Hematopoietic multipotent progenitor cell treated with erythropoietin and hydrocortisone succinate and interleukin-3 and kit ligand, for 8 days (in vitro differentiated cells): ENCODE data around the gene ARL16.
A peak's percentile ranks its signal among the peaks of the same experiment; 100 is the strongest.

Experiments
- DNase-seq: peaks from one replicate; pipeline ENCODE4 v3.0.0-alpha.2; 2015

Gene ARL16

DNA sequence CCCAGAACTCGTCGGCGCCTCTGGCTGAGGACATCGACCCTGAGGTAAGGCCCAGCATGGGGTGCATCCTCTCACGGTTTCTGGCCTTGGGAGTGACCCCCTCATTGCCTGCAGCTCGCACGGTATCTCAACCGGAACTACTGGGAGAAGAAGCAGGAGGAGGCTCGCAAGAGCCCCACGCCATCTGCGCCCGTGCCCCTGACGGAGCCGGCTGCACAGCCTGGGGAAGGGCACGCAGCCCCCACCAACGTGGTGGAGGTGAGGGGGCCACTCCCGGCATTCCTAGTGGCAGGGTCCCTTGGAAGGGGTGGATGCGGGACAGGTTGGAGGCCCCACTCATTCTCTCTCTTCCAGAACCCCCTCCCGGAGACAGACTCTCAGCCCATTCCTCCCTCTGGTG, 11.2 kb upstream of the ARL16 start:
- DNase-seq = no peak

DNA sequence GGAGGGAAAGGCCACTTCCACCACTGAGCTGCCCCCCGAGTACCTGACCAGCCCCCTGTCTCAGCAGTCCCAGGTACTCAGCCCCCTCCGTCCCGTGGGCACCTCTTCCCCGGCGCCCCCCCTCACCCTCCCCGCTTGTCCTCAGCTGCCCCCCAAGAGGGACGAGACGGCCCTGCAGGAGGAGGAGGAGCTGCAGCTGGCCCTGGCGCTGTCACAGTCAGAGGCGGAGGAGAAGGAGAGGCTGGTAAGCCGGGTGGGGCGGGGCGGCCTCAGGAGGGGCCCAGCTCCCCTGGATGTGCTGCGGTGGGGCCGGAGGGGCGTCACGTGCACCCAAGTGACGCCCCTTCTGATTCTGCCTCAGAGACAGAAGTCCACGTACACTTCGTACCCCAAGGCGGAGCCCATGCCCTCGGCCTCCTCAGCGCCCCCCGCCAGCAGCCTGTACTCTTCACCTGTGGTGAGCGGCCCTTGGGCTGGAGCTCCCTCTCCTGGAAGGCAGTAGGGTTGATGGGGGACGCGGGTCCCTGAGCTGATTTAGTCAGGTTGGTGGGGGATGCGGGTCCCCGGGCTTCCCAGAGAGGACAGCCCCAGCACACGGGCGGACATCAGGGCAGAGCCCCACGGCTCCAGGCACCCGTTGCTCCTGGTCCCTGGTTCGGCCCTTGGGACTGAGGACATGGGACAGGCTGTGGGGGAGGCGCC, 10.1 kb upstream of the ARL16 start:
- no peak for DNase-seq

DNA sequence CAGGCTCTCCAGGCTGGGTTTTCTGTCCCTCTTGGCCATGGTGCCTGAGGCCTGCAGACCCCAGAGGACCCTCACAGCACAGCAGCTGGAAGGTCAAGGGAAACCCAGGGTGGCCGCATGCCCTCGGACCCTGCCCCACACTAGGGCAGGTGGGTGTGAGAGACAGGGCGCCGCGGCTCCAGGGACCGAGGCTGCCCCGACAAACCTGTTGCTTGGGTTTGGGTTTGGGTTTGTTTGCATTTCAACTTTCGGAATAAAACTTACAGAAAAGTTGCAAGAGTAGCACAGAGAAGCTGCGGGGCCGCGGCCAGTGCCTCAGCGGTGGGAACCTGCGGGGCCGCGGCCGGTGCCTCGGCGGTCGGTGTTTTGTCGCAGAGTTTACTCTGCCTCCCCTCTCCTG, 8.0 kb upstream of the ARL16 start:
- DNase-seq = no peak

DNA sequence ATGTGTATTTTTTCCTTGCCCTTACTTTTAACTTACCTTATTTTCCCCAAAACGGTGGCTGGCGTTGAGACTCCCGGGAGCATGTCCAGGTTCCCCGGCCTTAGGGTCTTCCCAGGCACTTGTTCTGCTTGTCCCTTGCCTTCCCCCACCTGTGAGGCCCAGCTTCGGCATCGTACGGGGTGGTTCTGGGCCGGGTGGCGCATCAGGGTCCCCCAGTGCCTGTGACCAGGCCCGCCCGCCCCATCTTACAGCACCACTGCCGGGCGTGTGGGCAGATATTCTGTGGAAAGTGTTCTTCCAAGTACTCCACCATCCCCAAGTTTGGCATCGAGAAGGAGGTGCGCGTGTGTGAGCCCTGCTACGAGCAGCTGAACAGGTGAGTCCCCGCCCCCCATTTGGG, 7.6 kb upstream of the ARL16 start:
- DNase-seq = no peak

DNA sequence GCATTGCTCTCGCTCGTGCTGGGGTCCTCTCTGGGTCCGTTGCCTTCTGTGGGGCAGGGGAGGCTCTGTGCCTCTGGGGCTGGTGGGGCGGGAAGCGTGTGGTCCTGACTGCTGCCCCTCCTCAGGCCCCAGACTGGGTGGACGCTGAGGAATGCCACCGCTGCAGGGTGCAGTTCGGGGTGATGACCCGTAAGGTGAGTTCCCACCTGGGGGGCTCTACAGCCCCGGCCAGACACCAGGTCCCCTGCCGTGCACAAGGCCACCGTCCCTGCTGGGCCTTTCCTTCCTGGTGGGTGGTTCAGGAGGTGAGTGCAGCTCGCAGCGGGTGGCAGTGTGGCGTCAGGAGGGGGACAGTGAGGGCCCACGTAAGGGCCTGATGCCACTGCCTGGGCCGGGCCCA, 7.0 kb upstream of the ARL16 start:
- no peak for DNase-seq

DNA sequence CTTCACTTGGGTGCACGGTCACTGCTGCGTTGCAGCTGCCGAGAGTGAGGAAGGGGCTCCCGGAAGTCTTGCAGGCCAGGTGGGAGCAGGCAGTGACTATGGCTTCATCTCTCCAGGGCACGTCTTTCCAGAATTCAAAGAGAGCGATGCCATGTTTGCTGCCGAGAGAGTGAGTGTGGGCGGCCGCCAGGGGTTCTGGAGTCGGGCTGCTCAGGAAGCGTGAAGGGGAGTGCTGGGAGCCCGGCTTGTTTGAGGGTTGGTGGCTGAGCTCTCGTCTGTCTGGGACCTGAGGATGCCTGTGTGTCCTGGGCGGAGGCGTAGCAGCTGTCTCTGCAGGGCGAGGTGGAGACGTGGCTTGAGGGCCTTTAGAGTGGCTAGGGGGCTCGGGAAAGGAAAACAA, 6.5 kb upstream of the ARL16 start:
- no peak for DNase-seq

DNA sequence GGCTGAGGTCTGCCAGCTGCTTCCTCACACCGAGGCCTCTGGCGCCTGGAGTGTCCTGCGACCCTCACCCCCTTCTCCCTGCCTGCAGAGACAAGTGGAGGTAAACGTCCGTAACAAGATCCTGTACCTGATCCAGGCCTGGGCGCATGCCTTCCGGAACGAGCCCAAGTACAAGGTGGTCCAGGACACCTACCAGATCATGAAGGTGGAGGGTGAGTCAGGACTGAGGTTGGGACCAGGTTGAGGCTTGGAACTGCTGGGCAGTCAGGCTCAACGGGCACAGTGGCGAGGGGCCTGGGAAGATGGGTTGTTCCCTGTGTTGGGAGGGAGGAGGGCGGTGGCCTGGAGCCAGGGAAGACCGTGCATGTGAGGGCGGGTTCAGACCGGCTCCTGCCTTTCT, 5.0 kb upstream of the ARL16 start:
- no peak for DNase-seq

DNA sequence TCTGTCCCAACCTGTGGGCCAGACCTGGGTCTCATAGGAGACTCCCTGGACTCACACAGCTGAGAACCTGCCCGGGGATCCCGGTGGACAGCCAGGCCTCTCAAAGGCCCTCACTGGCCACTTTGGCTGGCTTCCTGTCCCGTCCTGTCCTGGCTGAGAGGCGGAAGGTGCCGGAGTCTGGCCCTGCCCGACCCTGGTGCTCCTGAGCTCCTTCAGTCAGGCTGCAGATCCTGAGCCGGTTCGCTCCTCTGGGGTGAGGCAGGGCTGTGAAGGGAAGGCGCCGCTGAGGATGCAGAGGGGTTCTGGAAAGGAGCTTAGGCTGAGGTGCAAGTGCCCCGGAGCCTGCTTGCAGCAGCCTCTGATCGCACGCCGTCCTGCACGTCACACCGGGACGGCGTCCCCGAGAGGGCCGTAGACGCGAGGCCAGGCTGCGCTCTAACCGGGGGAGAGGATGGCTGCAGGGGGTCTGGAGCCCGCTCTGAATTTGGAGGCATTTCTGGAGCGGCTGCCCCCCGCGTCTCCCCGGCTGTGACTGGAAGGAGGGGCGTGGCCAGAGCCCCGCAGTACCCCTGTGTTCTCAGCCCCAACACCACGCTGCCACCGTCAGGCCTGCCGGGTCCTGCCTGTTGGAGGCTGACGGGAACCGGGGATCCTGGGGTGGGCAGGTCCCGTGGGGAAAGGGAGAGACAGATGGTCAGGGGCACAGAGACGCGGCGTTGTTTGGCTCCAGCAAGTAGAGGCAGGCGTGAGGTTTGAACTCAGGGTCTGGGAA, 4.4 kb upstream of the ARL16 start:
- DNase-seq = no peak

DNA sequence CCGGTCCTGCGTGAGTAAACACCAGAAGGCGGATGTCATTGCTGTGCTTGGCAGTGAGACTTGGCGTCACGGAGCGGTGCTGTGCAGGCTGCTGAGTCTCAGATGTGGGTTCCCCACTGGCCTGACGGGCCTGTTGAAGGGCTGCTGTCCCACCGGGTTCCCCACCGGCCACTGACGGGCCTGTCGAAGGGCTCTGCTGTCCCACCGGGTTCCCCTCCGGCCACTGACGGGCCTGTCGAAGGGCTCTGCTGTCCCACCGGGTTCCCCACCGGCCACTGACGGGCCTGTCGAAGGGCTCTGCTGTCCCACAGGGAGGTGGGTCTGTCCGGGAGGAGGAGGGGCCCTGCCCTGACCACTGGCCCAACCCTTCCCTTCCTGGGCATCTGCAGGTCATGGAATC, 3.0 kb upstream of the ARL16 start:
- DNase-seq = no peak

DNA sequence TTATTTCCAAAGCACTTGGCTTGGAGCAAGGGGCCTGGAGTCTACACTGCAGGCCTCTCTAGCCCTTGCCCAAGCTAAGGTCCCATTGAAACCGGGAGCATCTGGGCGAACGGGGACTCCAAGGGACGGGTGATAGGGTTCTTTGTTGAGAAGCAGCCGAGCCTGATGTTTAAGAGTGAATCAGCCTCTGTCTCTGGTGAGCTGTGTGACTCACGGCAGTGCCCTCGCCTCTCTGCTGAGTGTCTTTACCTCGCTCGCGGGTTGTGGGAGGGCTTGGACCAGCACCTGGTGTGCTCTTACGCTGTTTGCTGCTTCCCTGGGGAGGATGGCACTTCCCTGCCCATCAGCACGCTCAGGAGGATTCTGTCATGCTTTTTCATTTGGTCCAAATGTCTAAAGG, 1.5 kb upstream of the ARL16 start:
- no peak for DNase-seq

DNA sequence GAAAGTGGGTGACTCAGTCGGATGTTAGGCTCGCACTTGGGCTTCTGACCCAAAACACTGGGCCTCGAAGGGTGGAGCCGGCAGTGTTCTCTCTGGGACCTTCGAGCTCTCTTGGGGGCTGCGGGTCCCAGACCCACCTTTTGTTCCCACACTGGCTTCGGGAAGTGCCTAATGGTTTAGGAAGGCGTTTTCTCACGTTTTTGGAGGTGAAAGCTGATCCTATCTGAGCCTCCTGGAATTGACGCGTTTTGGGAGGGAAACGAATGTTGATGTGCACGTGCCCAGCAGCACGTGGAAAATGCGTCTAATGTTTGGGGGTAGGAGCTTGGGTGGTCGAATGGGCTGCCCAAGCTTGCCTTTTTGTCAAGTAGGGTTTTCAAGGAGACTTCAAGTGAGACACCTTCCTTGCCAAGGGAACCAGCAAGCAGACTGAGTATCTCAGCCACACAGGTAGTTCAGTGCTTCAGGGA, 880 bp upstream of the ARL16 start:
- DNase-seq = peak; percentile 37

DNA sequence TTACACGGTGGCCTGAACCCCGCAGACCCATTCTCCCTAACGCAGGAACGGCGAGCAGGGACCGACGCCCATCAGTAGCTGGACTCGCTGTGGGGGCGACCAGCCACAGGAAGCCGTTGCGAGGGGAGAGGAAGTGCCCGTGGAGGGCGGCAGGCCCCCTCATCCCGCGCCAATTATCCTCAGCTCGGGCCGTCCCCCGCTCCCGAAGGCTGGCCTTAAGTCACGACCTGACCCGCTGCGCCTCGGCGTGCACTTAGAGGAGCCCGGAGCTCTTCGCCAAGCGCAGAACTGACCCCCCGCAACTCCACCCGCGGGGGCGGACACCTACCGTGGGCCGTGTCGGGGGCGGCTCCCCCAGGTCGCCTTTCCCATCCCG, 401 bp downstream of the ARL16 start:
- DNase-seq = peak; percentile 20

DNA sequence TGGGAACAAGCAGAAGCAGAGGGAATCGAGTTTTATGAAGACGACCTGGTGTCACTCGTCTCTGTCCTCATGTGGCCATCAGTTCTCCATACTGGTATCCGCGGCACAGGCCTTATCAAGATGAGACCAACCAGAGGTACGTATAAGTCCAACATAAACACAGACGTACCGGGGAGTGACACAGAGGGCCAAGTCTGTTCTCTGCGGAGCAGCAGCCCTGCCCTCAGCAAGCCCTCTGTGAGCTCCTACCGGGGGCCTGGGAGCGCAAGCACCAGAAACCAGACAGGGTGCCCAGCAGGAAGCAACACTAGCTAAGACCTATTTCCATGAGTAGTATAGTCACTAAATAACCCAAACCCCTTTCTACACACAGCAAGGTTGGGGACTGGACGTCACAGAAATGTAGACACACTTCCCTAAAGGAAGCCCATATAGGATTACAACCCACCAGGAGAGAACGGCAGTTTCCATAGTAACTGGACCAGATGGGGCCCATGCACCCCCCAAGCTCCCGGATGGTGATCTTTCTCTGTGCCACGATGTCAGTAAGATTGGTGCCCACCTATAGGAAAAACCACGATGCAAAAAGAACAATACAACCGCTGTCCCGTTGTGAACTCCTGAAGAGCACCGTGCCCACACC, 911 bp downstream of the ARL16 start:
- DNase-seq = no peak

DNA sequence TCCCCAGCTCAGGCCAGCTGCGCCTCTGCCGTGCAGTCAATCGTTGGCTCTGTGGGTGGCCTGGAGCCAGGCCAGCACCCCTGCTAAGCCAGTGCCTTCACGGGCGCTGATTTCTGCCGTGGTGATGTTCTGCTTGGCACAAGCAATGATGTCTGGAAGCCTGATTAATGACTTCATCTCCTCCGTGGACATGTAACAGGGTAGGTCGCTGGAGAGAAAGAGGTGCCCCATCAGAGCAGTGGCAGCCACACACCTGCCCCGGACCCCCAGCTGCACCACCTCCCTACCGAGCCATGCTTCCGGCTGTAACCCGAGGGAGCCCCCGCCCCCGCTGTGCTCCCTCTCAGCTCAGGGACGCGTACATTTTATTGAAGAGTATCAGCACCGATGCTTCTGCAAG, 1.9 kb downstream of the ARL16 start:
- DNase-seq = no peak

DNA sequence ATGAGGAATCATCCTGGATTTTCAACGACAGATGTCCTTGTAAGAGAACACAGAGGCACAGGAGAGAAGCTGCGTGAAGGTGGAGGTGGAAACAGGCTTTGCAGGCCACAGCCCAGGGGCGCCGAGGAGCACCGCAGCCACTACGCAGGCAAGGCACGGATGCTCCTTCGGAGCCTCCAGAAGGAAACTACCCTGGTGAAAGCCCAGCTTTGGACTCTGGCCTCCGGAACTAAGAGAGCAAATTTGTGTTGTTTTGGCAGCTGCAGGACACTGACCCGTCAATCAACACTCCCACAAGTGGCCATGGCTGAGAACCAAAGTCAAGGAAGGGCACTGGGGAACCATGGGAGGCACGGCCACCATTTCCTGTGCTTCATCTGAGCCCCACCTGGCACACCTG, 3.4 kb downstream of the ARL16 start:
- DNase-seq = no peak

DNA sequence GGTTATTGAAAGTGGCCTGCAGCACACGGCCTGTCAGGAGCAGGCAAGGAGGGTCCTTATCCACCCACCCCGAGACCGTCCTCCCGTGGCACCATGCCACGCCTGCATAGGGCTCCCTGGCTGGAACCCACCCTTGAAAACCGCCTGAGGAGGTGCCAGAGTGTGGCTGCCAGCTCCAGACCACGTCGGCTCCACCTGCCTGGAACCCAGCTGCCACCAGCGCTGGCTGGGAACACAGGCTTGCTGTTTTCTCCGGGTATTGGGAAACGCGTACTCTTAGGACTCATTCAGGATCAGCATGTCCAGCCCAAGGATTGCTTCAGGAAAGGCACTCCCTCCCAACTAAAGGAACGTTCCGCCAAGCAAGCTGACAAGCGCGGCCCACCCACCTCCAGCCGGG, 6.7 kb downstream of the ARL16 start:
- no peak for DNase-seq

DNA sequence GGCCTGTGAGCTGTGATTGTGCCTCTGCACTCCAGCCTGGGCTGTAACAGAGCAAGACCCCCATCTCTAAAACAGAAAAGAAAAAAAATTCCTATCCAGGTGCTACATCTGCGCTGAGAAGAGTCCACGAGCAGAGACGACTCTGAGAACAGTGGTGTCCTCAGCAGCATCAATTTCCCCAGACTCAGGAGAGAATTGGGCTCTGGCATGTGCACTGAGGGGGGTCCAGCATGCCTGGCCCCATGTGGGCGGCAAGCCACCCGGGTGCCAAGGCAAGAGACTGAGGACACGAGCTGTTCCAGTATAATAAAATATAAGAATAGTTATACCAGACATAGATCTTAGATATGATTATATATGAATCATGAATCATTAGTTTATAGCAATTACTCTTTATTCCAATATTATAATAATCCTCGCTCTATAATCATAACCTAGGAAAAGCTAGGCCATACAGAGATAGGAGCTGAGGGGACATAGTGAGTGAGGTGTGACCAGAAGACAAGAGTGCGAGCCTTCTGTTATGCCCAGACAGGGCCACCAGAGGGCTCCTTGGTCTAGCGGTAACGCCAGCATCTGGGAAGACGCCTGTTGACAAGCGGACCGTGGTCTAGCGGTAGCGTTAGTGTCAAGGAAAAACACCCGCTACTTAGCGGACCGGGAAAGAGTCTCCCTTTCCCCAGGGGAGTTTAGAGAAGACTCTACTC, 7.9 kb downstream of the ARL16 start:
- peak; percentile 44 for DNase-seq

DNA sequence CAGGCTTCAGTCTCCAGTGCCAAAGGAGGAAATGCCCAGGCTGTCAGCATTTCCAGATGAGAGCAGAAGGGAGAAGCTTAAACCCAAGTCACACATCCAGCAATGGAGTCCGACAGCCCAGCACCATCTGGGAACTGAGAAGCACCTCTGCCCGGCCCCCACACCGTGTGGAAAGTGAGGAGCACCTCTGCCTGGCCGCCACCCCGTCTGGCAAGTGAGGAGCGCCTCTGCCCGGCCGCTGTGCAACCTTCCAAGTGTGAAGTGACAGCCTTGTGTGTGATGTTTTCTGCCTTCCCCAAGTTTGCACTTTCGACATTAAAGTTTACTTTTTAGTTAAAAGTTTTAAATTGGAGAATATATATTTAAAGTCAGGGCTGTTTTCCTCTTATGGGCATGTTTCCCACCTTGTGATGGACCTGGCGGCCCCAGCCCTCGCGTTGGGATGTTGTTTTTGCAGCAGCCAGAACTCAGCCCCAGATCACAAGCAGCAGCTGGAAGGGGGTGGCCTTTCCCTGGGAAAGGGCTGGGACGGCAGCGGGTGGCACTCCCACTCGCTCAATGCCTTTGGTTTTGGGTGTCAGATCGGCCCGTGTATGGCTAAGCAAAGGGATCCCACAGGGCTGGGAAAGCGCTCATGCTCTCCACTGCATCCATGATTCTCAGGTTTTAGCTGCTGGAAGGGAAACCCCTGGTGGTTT, 9.9 kb downstream of the ARL16 start:
- no peak for DNase-seq

DNA sequence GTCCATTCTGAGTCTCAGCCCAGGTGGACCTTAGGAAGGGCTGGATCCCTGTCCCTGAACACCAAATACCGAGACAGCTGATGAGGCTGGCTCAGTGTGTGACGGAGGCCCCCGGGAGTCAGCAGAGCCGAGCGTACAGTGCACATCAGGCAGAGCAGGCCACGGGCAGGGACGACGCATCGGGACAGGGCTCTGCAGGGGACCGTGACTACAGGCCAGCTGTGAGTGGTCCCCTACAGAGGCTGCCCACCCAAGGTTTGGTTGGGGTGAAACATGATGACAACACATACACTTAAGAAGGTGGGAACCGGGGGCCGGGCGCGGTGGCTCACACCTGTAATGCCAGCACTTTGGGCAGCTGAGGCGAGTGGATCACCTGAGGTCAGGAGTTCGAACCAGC, 10.6 kb downstream of the ARL16 start:
- DNase-seq = no peak

DNA sequence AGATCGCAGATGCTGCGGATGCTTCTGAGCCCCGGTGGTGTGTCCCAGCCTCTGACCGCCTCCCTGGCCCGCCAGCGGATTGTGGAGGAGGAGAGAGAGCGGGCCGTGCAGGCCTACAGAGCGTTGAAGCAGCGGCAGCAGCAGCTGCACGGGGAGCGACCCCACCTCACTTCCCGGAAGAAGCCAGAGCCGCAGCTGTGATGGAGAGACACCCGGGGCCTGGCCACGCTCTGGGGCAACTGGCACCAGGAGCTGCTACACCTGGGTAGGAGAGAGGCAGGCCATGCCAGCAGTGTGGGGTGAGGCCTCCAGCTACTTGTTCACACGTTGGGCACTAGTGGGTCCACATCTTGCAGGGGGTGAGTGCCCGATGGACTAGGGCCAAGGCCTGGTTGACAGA, 11.1 kb downstream of the ARL16 start:
- DNase-seq = no peak

DNA sequence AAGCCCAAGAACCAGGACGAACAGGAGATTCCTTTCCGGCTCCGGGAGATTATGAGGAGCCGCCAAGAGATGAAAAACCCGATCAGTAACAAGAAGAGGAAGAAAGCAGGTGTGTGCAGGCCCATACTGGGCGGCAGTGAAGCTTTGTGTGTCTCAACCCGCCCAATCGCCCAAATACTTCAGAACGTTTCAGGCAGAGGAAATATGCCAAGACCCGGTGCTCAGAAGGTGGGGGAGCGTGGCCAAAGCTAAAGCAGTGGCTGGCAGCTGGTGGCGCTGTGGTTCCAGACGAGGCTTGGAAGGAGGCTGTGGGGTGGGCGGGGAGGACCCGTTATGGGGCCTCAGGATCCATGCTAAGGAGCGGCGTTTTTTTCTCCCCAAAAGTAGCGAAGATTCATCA, 15.8 kb downstream of the ARL16 start:
- peak; percentile 50 for DNase-seq

DNA sequence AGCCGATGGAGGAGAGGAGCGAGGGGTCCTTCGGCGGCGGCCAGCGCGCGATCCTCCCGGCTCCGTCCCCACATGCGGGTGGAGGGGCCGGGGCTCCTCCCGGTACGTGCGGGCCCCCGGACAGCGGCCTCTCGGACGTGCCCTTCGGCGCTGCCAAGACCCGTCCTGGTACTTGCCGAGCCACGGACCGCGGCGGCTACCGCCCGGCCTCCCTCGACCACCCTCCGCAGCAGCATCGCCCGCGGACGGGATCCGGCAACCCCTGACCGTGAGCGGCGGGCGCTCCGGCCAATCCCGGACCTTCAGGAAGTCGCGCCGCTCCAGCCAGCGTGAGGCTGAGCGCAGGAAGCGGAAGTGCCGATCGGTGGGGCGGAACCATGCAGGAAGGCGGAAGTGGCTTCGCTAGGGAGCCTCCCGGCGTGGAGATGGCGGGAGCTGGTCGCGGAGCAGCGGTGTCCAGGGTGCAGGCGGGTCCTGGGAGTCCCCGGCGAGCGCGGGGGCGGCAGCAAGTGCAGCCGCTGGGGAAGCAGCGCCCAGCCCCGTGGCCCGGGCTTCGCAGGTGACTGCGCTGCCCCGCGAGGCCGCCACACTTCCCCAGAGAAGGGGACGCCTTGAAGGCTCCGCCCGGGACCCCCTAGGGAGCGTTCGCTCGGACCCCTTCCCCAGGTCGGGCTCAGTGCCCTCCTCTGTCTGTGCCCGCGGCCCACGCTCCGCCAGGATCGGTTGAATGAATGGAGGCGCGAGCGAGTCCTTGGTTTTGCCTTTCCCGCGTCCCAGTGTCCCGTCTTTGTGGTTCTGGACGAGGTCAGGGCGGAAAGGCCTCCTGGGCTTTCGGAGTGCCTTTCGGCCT, 17.0 kb downstream of the ARL16 start, which contains the start of the genes CCDC137 and OXLD1:
Gene CCDC137, plus strand, starts transcription at position 396 of the 850 bp plus-strand sequence. Its CDS starts 30 bp downstream, at position 426.
Gene OXLD1, minus strand, starts transcription at position 264 of the 850 bp plus-strand sequence. Its CDS starts 28 bp downstream, at position 236.
- peak; percentile 96 for DNase-seq
